ENCODE data around the gene FTH1.

- no peak for TF ChIP-seq CTCF (conservative IDR thresholded peaks at IDR 0.05)
- TF ChIP-seq EZH2 (IDR thresholded peaks at IDR 0.05; ENCODE audit: low read depth), result no peak
Measured at GRCh38 chr11:61951484-61952135, 15.8 kb downstream of the FTH1 start.

All from PC-9 (cell line).